SW 1271 (cell line): ENCODE data around the gene DCN.
"Not testable (repeated sequence)": the region's sequence is repeated elsewhere in the genome, so short reads cannot be mapped to it uniquely, and the experiment has no call there.

Source experiments
- DNase-seq, 2 experiments: peaks; one replicate each; lab custom pipeline; 2025; lab: John Stamatoyannopoulos, UW

The DCN gene, protein sequence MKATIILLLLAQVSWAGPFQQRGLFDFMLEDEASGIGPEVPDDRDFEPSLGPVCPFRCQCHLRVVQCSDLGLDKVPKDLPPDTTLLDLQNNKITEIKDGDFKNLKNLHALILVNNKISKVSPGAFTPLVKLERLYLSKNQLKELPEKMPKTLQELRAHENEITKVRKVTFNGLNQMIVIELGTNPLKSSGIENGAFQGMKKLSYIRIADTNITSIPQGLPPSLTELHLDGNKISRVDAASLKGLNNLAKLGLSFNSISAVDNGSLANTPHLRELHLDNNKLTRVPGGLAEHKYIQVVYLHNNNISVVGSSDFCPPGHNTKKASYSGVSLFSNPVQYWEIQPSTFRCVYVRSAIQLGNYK

DNA sequence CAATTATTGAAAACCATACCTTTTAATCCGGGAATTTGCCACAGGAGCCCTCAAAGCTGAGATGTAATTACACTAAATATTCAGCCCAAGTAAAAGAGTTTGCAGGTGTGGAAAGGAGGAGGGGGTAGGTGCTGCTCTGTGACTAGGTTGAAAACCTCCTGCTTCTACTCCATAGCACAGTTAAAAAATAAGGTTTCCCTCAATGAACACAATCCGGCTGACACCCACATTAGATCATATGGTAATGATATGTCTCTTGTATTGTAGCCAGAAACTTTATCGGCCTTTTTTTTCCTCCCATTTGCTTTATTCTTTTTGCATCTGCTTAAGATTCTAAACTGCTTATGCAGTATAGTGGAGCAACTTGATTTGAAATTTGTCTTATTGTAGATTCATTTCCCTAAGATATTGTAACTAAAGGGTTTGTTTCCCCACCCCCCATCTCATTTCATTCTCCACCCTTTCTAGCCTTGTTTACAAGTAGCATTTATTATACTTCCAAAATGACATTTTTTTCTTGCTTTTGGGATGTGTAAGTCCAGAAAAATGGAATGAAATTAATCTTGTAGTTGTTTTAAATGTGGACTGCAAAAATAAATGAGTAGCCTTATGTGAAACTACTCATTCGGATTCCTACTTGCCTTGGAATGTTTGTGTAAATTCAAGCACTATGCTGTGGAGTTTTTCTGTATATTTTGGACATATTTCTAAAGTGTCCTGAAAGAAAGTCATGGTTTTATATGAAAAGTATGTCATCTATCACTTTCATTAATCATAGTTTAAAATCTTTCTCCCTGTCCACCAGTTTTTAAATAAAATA, at the start of gene DCN:
TSS of gene DCN (minus strand) at position 182 of the 820 bp plus-strand sequence. CDS start 4,265 bp downstream, outside the sequence.
- DNase-seq = no peak

DNA sequence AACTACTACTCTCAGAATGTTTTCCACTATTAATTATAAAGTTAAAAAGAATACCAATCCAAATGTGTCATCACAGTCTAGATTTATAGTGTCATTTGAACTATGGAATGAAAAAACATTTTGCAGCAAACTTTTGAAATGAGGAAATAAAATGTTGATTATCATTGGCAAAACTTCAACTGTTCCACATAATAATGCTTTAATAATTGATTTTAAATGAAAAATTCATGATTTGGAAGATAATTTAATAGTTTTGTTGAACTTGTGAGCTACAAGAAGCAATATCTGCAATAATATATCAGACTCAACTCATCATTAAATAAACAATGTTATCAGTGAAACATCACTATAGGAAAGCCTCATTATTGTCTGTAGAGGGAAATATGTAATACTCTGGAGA, 48.2 kb upstream of the DCN start:
- no peak for DNase-seq

DNA sequence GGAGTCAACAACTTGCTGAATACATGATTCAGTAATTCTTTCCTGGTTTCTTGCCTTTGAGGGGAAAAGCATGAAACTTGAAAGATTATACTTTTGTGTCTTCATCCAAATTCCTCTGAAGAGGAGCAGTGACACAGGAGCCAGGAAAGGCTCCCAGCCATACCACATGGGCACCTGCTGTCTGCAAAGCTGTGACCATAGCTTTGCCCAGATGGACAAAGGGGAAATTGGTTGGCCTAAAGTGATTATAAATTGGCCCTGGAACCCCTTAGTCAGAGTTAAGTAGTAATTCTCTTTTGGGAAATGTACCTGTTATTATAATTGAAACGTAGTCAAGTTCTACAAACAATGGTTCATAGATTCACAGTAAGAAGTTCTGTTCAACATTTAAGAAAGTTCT, 44.3 kb upstream of the DCN start:
- DNase-seq = no peak

DNA sequence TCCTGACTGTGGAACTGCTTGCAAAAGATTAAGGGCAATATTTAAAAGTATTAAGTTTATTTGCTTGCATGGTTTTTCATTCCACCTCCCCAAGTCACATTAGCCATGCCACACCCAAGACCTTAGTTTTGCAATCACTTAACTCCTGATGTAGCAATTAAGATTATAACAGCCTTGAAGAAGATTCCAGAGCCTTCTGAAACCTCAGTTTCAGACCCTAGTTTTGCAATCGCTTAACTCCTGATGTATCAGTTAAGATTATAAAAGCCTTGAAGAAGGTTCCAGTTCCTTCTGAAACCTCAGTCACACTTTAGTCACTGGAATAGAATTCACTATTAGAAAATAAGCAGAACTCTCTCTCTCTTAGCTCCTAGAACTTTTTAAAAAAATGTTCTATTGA, 42.7 kb upstream of the DCN start:
- no peak for DNase-seq

DNA sequence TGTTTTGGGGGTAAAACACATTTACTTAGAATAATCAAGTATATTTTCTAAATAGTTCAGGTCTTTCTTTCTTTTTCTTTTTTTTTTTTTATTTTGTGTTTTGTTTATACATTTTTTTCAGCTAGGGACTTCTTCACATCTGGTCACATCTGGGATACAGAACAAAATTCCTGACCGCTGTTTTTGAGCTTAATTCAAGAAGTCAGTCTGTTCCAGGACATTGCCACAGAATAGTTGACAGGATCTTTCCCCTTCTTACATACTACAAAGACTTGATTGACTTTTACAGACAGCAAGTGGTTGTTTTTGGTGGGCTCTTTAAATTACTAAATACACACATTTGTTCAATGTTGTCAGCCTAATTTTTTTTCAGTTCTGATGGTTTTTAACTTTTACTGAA, 41.8 kb upstream of the DCN start:
- no peak for DNase-seq

DNA sequence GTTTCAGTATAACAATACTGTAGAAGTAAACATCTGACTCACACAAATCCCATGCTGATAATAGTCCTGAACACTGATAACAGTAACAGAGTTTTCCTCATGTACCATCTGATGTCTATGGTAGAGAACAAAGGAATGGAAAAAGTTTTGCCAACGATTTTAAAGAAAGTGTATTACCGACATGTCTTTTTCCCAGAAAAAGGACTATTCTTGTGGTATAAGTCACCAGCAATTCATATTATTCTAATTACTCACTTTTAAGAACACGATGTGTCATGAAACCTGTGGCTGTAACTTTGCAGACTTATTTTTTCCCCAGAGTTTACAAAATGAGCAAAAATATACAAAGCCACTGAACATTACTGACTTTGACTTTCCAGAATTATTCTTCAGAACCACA, 40.1 kb upstream of the DCN start:
- DNase-seq = no peak

DNA sequence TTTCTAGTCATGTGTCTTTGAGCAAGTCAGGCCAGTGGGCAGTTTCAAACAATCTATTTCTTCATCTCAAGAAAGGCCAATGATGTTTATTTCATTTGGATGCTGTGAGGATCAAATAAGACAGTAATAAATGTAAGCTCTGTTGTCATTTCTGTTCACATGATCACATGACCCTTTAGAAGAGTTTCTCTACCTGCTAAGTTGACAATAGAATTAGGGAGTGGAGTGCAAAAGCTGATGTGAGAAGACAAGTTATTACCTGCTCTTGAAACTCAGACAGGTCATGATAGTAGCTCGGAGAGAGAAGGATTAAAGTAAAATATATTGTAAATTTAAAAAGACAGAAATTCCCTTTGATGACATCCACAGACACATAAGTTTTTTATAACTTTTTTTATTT, 37.3 kb upstream of the DCN start:
- no peak for DNase-seq

DNA sequence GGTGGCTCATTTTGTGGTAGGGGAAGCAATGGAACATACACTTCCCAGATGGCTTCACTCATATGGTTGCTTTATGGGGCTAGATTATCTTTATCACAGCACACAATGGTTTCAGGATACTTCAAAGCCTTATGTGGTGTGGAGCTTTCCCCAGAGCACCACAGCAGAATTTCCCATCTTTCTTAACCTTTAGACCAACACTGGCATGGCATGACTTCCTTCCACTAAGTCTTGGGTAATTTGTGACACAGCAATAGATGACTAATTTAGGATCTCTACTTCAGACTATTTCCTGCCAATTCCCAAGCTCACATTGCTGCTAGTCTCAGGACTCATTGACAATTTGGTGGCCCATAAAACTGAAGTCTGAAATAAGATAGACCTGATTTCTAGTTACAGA, 36.9 kb upstream of the DCN start:
- no peak for DNase-seq

DNA sequence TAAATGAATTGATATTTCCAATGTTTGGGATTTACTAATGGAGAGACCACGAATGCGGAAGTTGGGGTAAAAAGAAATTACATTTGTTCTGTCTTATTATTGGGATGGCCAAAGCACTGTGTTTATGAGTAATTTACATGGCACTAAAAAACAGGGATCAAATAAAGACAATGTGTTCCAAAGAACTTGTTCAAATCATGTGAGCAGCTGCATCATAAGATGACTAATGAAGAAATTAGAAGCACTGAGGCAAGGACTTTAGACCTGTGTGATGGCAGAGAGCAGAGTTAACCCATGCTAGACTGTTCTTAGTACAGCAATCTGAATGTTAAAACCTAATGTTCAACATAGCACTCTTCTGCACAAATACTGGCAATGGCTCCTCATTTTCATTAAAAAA, 34.3 kb upstream of the DCN start:
- DNase-seq = no peak

DNA sequence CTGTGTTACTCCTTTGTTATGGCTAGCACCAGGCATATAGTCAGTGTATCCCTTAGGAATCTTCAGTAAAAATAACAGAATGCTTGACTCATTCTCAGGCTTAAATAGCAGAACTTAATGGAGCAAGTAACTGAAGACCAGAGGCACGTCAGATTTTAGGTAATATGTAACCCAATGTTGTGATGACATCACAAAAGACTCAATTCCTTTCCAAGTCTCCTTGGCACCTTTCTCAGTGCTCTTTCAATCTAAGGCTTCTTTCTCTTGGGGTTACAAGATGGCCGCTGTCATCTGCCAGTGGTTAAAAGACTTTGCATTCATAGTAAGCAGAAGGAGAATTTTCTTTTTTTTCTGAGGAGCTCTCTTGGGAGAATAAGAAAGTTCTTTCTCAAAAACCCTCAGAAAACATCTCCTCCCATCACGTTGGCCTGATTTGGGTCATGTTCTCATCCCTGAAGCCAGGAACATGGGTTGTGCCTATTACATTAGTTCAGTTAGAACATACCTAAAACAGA, 33.4 kb upstream of the DCN start:
- DNase-seq = no peak

DNA sequence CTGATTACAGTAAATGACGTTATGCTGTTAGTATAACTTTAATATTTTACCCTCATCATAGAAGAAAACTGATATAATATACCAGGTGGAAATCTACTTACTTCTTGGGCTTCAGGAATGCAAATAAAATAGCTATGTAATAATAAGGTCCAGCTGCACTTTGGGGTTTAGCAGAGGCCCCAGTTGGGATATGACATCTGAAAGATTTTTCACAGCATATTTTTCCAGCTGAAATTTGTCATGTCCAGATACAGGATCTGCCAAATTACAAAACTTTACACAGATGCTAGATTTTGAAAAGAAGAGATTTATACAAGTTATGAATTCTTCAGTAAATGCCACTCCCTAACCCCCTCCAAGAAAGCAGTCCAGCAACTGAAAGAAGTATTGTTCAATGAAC, 29.2 kb upstream of the DCN start:
- DNase-seq = no peak

DNA sequence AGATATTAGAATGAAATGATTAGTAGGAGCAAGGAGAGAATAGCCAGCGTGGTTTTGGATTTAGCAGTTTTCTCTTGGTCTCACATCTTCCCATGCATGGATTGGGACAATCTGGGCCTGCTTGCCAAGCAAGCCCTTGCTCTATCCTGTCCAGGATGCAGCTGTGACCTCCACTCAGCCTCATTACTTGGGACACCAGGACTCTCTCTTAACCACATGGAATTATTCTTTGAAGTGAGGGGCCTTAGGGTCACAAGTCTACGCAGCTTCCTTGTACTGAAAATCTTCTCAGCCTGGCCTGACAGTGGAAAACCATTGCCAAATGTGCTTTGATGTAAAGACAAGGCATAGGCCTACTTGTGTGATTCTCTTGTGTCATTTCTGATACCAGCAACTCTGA, 28.0 kb upstream of the DCN start:
- DNase-seq = no peak

DNA sequence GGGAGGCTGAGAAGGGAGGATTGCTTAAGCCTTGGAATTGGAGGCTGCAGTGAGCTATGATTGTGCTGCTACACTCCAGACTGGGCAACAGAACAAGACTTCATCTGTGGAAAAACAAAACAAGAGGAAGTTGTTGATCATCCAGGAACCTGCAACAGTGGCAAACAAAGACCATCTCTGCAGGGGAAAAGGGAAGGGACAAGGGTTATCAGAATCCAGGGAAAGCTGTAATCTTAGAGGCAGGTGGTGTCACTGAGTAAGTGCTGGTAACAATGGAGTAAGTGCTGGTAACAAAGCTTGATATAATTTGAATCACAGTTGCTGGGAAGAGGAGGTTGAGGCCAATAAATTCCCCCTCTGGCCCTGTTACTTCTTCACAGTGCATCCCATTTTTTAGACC, 27.5 kb upstream of the DCN start:
- no peak for DNase-seq

DNA sequence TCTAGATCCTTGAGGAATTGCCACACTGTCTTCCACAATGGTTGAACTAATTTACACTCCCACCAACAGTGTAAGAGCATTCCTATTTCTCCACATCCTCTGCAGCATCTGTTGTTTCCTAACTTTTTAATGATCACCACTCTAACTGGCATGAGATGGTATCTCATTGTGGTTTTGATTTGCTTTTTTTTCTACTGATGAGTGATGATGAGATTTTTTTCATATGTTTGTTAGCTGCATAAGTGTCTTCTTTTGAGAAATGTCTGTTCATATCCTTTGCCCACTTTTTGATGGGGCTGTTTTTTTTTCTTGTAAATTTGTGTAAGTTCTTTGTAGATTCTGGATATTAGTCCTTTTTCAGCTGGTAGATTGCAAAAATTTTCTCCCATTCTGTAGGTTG, 24.7 kb upstream of the DCN start:
- not testable (repeated sequence) for DNase-seq

DNA sequence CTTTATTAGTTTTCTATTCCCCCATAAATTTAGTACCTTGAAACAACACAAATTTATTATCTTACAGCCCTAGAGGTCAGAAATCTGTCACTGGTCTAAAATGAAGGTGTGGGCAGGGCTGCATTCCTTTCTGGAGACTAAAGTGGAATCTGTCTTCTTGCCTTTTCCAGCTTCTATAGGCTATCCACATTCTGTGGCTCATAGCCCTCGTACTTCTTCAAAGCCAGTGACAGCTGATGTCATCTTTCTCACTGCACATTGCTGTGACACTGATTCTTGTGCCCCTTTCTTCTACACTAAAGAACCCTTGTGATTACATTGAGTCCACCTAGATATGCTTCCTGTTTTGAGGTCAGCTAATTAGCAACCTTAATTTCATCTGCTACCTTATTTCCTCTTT, 23.2 kb upstream of the DCN start:
- no peak for DNase-seq

DNA sequence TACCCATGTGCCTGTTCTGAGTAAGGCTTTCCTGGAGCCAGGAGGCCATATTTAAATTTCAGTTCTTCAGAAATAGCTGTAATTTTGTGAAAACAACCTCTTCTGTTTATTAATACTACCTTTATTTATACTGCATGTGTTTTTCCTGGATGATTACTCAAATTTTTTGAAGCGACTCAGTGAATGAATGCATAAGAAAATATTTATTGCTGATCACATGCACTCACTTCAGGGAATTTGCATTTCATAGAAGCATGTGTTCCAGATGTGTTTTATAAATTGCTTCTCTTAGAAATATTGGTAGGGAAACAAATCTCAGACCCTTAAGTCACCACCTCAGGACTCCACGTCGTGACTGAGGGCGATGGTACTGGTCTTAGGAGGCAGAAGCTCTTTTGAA, 21.8 kb upstream of the DCN start:
- DNase-seq = no peak

DNA sequence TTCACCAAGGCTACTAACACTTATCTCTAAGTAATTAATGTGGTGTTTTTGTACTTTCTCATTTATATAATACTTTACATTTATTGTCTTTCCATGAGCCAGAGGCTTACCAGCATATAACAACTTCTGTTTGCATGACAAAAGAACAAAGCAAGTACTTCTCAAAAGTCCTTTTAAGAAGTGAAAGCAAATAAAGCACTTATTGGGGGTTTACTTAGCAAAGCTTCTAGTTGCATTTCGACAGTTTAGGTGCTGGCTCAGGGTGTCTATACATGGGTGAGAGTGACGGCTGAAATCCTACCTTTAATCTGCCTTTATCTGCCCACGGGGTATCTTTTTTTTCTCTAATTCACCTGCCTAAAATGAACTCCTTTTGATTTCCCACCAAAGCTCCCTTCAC, 21.0 kb upstream of the DCN start:
- no peak for DNase-seq

DNA sequence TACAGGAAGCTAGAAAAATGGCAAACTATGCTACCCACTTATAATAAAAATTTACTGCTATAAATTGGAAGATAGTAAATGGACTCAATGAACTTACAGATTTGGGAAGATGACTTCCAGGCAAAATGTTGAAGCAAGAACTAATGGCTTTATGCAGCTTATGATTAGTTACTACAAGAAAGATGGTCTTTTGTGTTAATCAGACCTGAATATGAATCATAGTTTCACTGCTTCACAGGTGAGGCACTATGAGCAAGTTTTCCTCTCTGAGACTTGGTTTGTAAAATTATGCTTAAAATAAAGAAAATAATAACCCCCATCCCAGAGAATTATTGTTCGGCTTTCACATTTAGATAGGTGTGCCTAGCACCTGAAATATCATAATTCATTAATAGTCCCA, 19.8 kb upstream of the DCN start:
- no peak for DNase-seq

DNA sequence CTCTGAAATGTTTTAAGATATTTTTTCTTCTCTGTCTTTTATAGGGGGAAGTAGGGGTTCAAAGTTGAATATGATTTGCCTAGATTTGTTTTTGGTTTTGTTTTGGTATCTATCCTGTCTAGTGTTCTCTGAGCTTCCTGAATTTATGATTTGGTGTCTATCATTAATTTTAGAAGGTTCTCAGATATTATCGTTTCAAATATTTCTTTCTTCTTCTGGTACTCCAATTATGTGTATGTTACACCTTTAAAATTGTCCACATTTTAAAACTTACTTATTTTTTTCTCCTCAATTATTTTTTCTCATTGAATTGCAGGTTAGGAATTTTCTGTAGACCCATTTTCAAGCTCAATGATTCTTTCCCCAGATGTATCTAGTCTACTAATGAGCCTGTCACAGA, 13.8 kb upstream of the DCN start:
- no peak for DNase-seq

DNA sequence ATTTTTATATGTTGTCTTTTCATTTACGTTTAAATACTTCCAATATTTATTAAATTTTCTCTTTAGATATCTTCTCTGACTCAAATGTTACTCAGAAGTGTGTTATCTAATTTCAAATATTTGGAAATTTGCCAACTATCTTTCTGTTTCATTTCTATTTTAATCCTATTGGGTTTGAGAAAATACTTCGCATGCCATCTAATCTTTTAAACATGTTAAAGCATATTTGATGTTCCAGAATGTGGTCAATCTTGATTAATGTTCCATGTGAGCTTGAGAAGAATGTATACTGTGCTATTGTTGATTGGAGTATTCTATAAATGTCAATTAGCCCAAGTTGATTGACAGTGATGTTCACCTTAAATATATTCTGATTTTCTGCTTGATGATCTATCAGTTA, 11.9 kb upstream of the DCN start:
- no peak for DNase-seq

DNA sequence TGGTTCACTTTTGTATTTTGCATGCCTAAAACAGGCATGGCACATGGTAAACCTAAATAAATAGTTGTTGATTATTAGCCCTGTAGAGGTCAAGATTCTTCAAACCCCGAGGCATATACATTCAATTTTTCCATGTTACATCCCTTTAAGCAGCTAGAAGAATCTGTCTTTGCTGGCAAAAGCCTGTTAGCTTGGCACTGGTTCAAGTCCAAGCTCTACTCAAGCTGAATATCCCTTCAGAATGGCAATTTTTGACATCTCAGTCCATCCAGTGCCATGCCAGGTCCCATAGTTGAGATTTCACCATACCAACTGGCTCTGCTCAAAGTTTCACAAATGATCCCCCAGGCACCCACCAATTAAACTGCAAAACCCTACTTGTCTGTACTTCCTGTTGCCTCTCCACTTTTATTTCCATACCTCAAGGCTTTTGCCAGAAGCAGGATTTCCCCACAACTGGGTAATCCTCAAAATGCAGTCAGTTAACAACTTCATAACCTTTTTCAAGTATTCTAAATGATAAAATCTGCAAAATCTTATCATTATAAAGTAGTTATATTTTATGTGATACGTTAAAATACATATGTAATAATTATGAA, 9.0 kb upstream of the DCN start:
- DNase-seq = no peak

DNA sequence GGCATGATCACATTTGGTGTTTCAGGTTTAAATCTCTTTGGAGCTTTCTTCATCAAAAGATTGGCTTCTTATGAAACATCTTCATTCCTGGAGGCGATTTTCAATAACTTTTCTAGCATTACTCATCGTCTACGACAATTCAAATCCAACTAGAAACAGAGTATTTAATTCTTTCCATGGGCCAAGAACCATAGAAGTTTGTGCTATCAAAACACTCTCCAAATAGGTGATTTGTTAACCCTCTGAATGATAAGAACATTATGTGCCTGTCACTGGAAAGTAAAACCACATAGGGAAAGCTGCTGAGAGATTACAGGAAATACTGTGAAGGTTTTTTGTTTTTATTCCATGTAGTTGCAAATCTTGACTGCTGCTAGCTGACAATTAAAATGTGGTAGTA, 6.9 kb upstream of the DCN start:
- no peak for DNase-seq

DNA sequence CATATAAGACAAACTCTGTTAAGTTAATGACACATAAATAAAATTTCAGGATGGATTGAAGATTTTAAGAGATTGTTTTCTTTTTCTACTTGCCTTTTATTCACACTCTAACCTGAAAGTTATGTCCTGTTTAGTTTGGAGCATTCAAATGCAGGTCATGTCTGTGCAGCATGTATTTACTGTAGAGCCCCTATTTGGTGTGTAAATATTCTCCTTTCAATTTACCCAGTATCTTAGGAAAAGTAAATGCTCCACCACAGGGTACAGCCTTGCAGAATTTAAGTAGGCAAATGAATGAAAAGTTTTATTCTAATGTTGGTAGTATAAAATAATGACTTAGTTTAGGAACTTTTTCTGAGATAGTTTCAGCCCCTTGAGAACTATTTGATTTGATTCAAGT, 6.2 kb upstream of the DCN start:
- DNase-seq = no peak
